NCI-H1105 treated with DMSO at 0.1 percent for 48 hours (cell line): Measurements from ENCODE around the gene SSR3.

ENCODE experiments used
- DNase-seq: peaks from one replicate; lab custom pipeline; 2025; lab: John Stamatoyannopoulos, UW

SSR3 gene

DNA sequence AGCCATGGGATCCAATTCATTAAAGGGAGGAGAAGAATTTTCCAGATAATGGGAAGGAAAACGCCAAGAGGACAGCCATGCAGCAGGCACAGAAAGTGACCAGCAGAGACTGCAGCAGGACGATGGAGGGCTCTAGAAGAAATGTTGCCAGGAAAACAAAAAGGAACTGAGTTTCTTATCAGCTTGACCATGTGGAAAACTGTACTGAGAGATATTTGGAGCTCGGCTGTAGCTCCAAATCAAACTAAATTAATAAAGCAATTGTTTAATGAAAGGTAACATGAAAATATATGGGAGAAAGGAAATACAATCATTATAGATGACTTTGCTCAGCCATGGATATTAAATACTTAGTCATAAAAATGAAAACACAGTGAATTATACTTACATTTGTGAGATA, 63.7 kb downstream of the SSR3 start:
- no peak for DNase-seq
